Stimulated activated CD8-positive, alpha-beta memory T cell treated with anti-CD3 and anti-CD28 coated beads, Interleukin-2, amount 100 ng/mL, for 48 hours (primary cell): Measurements from ENCODE around the gene LRRC4C.
"Not testable (repeated sequence)": the region's sequence is repeated elsewhere in the genome, so short reads cannot be mapped to it uniquely, and the experiment has no call there.

Experiments used
- DNase-seq, 2 donors: peaks; one replicate each; pipeline ENCODE4 v3.0.0-alpha.2; 2020; ENCODE audit warnings: low read depth in 2 of 2

Gene LRRC4C

GRCh38 chr11:40701027-40701426, 758.4 kb downstream of the LRRC4C start:
- DNase-seq = no peak

- DNase-seq = no peak
Measured at GRCh38 chr11:40689823-40690222, 769.6 kb downstream of the LRRC4C start.

GRCh38 chr11:40688369-40688768, 771.1 kb downstream of the LRRC4C start:
- no peak for DNase-seq

GRCh38 chr11:40686765-40687164, 772.7 kb downstream of the LRRC4C start:
- no peak for DNase-seq

- DNase-seq = no peak
Measured at GRCh38 chr11:40683010-40683409, 776.4 kb downstream of the LRRC4C start.

- no peak for DNase-seq
Measured at GRCh38 chr11:40679276-40679675, 780.2 kb downstream of the LRRC4C start.

- DNase-seq = no peak
Measured at GRCh38 chr11:40647295-40647694, 812.2 kb downstream of the LRRC4C start.

- DNase-seq = no peak
Measured at GRCh38 chr11:40642284-40642683, 817.2 kb downstream of the LRRC4C start.

GRCh38 chr11:40619654-40620053, 839.8 kb downstream of the LRRC4C start:
- DNase-seq = no peak

GRCh38 chr11:40606800-40607199, 852.7 kb downstream of the LRRC4C start:
- no peak for DNase-seq

- DNase-seq = no peak
Measured at GRCh38 chr11:40602866-40603552, 856.4 kb downstream of the LRRC4C start.

- DNase-seq = no peak
Measured at GRCh38 chr11:40597546-40598113, 861.8 kb downstream of the LRRC4C start.

- DNase-seq = no peak
Measured at GRCh38 chr11:40573254-40573891, 886.1 kb downstream of the LRRC4C start.

GRCh38 chr11:40569947-40570531, 889.4 kb downstream of the LRRC4C start:
- DNase-seq = no peak

- DNase-seq = no peak
Measured at GRCh38 chr11:40567392-40567791, 892.1 kb downstream of the LRRC4C start.

GRCh38 chr11:40544162-40544561, 915.3 kb downstream of the LRRC4C start:
- DNase-seq = no peak

GRCh38 chr11:40542821-40543220, 916.6 kb downstream of the LRRC4C start:
- DNase-seq = no peak

- no peak for DNase-seq
Measured at GRCh38 chr11:40537734-40538133, 921.7 kb downstream of the LRRC4C start.

GRCh38 chr11:40522080-40522479, 937.4 kb downstream of the LRRC4C start:
- not testable (repeated sequence) for DNase-seq

- DNase-seq = no peak
Measured at GRCh38 chr11:40517122-40517521, 942.3 kb downstream of the LRRC4C start.

GRCh38 chr11:40514124-40514523, 945.3 kb downstream of the LRRC4C start:
- DNase-seq = no peak

- DNase-seq = no peak
Measured at GRCh38 chr11:40513281-40513680, 946.2 kb downstream of the LRRC4C start.

- no peak for DNase-seq
Measured at GRCh38 chr11:40508303-40508702, 951.1 kb downstream of the LRRC4C start.
